GM21717 (cell line): ENCODE measurements around the gene ASF1A.
A peak's percentile ranks its signal among the peaks of the same experiment; 100 is the strongest.
"Not testable (repeated sequence)": the region's sequence is repeated elsewhere in the genome, so short reads cannot be mapped to it uniquely, and the experiment has no call there.

Experiments used
- ATAC-seq: cut with Tn5 transposase; IDR thresholded peaks from one replicate; pipeline ENCODE4 v1.9.1; 2021; ENCODE audit warnings: mild to moderate bottlenecking, moderate library complexity; ENCODE audit not compliant: unreplicated experiment

The ASF1A gene

GRCh38 chr6:118893807-118894424 is at the start of gene ASF1A:
Gene ASF1A, plus strand, starts transcription at chr6:118894152. Its CDS starts 262 bp downstream, at chr6:118894414.
- ATAC-seq: peak; percentile 75

GRCh38 chr6:118844915-118845314 is 49.0 kb upstream of the ASF1A start:
- ATAC-seq: peak; percentile 57

- ATAC-seq: no peak
Observed at GRCh38 chr6:118853408-118853807, 40.5 kb upstream of the ASF1A start.

- no peak for ATAC-seq
Observed at GRCh38 chr6:118856301-118856700, 37.7 kb upstream of the ASF1A start.

GRCh38 chr6:118859517-118860064 is 34.4 kb upstream of the ASF1A start:
- no peak for ATAC-seq

- ATAC-seq: no peak
Observed at GRCh38 chr6:118860363-118860762, 33.6 kb upstream of the ASF1A start.

- no peak for ATAC-seq
Observed at GRCh38 chr6:118860880-118861279, 33.1 kb upstream of the ASF1A start.

- no peak for ATAC-seq
Observed at GRCh38 chr6:118862443-118862842, 31.5 kb upstream of the ASF1A start.

GRCh38 chr6:118864341-118865099 is 29.4 kb upstream of the ASF1A start:
- ATAC-seq: no peak

GRCh38 chr6:118865100-118865391 is 28.9 kb upstream of the ASF1A start:
- ATAC-seq: no peak

- ATAC-seq: no peak
Observed at GRCh38 chr6:118867181-118867580, 26.8 kb upstream of the ASF1A start.

- not testable (repeated sequence) for ATAC-seq
Observed at GRCh38 chr6:118868901-118869300, 25.1 kb upstream of the ASF1A start.

- ATAC-seq: no peak
Observed at GRCh38 chr6:118869350-118869749, 24.6 kb upstream of the ASF1A start.

GRCh38 chr6:118869894-118870589 is 23.9 kb upstream of the ASF1A start:
- ATAC-seq: no peak

GRCh38 chr6:118871331-118871730 is 22.6 kb upstream of the ASF1A start:
- ATAC-seq: no peak

- no peak for ATAC-seq
Observed at GRCh38 chr6:118872318-118872717, 21.6 kb upstream of the ASF1A start.

GRCh38 chr6:118872726-118873125 is 21.2 kb upstream of the ASF1A start:
- ATAC-seq: no peak

- ATAC-seq: no peak
Observed at GRCh38 chr6:118873239-118873638, 20.7 kb upstream of the ASF1A start.

- ATAC-seq: no peak
Observed at GRCh38 chr6:118875672-118876071, 18.3 kb upstream of the ASF1A start.

GRCh38 chr6:118876198-118876597 is 17.8 kb upstream of the ASF1A start:
- ATAC-seq: no peak

- ATAC-seq: no peak
Observed at GRCh38 chr6:118876814-118877213, 17.1 kb upstream of the ASF1A start.

- ATAC-seq: no peak
Observed at GRCh38 chr6:118877806-118878205, 16.1 kb upstream of the ASF1A start.
